ENCODE data around the gene CST7.

DNA sequence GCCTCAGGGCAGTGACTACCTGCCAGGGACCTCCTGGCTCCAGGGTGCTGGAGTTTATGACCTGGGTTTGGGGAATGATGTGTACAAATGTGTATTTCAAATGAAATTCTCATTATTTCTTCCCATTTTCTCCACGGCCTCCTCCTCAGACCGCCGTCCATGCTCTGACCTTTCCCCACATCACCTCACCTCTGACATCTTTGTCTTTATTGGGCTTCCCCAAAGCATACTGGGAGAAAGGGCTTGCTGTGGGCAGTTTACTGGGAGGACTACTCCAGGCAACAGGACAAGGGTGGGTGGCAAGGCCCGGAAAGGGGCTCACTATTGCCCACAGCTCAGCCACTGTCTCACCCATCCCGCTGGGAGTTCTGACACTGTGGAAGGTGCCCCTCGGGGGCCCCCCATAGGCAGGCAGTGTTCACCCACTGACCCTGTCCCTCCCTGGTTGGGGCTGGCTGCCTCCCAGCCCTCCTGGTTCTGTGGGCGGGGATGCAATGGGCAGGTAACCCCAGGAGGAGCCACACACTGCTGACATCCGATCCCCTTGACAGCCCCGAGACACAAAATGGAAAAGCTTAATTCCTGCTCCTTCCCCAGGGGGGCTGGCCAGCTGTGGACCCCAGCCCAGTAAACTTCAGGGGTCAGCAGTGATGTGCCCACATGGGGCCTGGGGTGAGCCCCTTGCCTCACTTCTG lies 39.8 kb upstream of the CST7 start:
- no peak for TF ChIP-seq EZH2 (IDR thresholded peaks at IDR 0.05)
- TF ChIP-seq, protein P1, sequence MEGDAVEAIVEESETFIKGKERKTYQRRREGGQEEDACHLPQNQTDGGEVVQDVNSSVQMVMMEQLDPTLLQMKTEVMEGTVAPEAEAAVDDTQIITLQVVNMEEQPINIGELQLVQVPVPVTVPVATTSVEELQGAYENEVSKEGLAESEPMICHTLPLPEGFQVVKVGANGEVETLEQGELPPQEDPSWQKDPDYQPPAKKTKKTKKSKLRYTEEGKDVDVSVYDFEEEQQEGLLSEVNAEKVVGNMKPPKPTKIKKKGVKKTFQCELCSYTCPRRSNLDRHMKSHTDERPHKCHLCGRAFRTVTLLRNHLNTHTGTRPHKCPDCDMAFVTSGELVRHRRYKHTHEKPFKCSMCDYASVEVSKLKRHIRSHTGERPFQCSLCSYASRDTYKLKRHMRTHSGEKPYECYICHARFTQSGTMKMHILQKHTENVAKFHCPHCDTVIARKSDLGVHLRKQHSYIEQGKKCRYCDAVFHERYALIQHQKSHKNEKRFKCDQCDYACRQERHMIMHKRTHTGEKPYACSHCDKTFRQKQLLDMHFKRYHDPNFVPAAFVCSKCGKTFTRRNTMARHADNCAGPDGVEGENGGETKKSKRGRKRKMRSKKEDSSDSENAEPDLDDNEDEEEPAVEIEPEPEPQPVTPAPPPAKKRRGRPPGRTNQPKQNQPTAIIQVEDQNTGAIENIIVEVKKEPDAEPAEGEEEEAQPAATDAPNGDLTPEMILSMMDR (IDR thresholded peaks at IDR 0.05): no peak
- TF ChIP-seq EZH2phosphoT487 (IDR thresholded peaks at IDR 0.05): no peak
